Dendritic cell treated with granulocyte-macrophage colony-stimulating factor and Interleukin-4, amounts not matched to agents 40 ng/mL and 50 ng/mL, for 4 days (primary cell): ENCODE data around the gene ARHGAP15.

Experiments
- H3K27ac Mint-ChIP-seq: one replicate; pipeline ENCODE4 v1.8.0; 2022; ENCODE audit warnings: mild to moderate bottlenecking, mixed read lengths
- H3K27me3 Mint-ChIP-seq: one replicate; pipeline ENCODE4 v1.8.0; 2022; ENCODE audit warnings: mild to moderate bottlenecking, mixed read lengths
- H3K36me3 Mint-ChIP-seq: one replicate; pipeline ENCODE4 v1.8.0; 2022; ENCODE audit warnings: low read depth, mixed read lengths
- H3K4me1 Mint-ChIP-seq: one replicate; pipeline ENCODE4 v1.8.0; 2022; ENCODE audit warnings: low read depth, mixed read lengths
- H3K4me3 Mint-ChIP-seq: one replicate; pipeline ENCODE4 v1.8.0; 2022; ENCODE audit warnings: mild to moderate bottlenecking, moderate library complexity, mixed read lengths
- H3K9me3 Mint-ChIP-seq: one replicate; pipeline ENCODE4 v1.8.0; 2022; ENCODE audit warnings: mixed read lengths
- intact Hi-C: fragments of 100-400 bp; cut with micrococcal nuclease; formaldehyde crosslinking; loops from one replicate; pipeline ENCODE4 v1.15.0; 2022

Gene ARHGAP15

GRCh38 chr2:143347271-143347695 is 218.1 kb downstream of the ARHGAP15 start:
- Mint-ChIP-seq H3K9me3 (no peaks in the 10 kb centered on the region), H3K4me3 (no peak overlapping the region), H3K36me3 (no peaks in the 10 kb centered on the region), H3K27ac (no peak overlapping the region), H3K27me3 (no peaks in the 10 kb centered on the region), H3K4me1 (no peaks in the 10 kb centered on the region)
- intact Hi-C loops: no loop called here

- H3K4me1 Mint-ChIP-seq: no peaks in the 10 kb centered on the region
- H3K36me3 Mint-ChIP-seq: no peaks in the 10 kb centered on the region
- intact Hi-C loops: no loop called here
- no peak overlapping the region for H3K27ac Mint-ChIP-seq
- H3K27me3 Mint-ChIP-seq: no peaks in the 10 kb centered on the region
- H3K4me3 Mint-ChIP-seq: no peak overlapping the region
- H3K9me3 Mint-ChIP-seq: no peaks in the 10 kb centered on the region
These were observed 218.7 kb downstream of the ARHGAP15 start for GRCh38 chr2:143347901-143348414.

GRCh38 chr2:143354050-143354750 is 225.0 kb downstream of the ARHGAP15 start:
- H3K4me1 Mint-ChIP-seq: no peaks in the 10 kb centered on the region

DNA sequence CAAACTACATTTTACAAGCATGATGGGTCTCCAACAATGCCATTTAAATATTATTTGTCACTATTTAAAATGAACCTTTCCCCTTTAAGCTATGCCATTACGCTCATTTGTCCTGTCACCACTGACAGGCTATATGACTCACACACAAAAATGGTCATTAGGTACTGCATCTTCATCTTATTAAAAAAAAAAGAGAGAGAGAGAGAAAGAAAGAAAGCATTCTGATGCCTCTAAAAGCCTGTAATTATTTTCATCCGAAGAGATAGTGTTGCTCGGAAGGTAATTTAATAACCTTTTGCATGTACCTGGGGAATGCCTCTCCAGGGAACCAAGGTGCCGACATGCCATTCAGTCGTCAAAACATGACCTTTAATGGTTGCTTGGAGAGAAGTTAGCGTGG is 226.7 kb downstream of the ARHGAP15 start:
- intact Hi-C loops: no loop called here
- Mint-ChIP-seq H3K9me3 (no peaks in the 10 kb centered on the region), H3K27ac (no peak overlapping the region), H3K4me1 (no peaks in the 10 kb centered on the region), H3K27me3 (no peaks in the 10 kb centered on the region), H3K36me3 (no peaks in the 10 kb centered on the region), H3K4me3 (no peak overlapping the region)

More at GRCh38 chr2:143354050-143354750, 225.0 kb downstream of the ARHGAP15 start:
- intact Hi-C loops: no loop called here
- Mint-ChIP-seq H3K4me3 (no peak overlapping the region), H3K27me3 (no peaks in the 10 kb centered on the region), H3K9me3 (no peaks in the 10 kb centered on the region), H3K36me3 (no peaks in the 10 kb centered on the region), H3K27ac (no peak overlapping the region)

- intact Hi-C loops: no loop called here
- Mint-ChIP-seq H3K9me3 (no peaks in the 10 kb centered on the region), H3K4me1 (no peaks in the 10 kb centered on the region), H3K27me3 (no peaks in the 10 kb centered on the region), H3K36me3 (no peaks in the 10 kb centered on the region), H3K4me3 (no peak overlapping the region), H3K27ac (no peak overlapping the region)
These were observed 227.1 kb downstream of the ARHGAP15 start for GRCh38 chr2:143356336-143356735.

- no peak overlapping the region for H3K27ac Mint-ChIP-seq
- no peaks in the 10 kb centered on the region for H3K9me3 Mint-ChIP-seq
- no peak overlapping the region for H3K4me3 Mint-ChIP-seq
- no peaks in the 10 kb centered on the region for H3K4me1 Mint-ChIP-seq
- intact Hi-C loops: no loop called here
- H3K36me3 Mint-ChIP-seq: no peaks in the 10 kb centered on the region
- no peaks in the 10 kb centered on the region for H3K27me3 Mint-ChIP-seq
These were observed 227.7 kb downstream of the ARHGAP15 start for GRCh38 chr2:143356736-143357446.

GRCh38 chr2:143357966-143358365 is 228.7 kb downstream of the ARHGAP15 start:
- Mint-ChIP-seq H3K4me1 (no peaks in the 10 kb centered on the region), H3K27me3 (no peaks in the 10 kb centered on the region), H3K9me3 (no peaks in the 10 kb centered on the region), H3K27ac (no peak overlapping the region), H3K36me3 (no peaks in the 10 kb centered on the region), H3K4me3 (no peak overlapping the region)
- intact Hi-C loops: no loop called here

DNA sequence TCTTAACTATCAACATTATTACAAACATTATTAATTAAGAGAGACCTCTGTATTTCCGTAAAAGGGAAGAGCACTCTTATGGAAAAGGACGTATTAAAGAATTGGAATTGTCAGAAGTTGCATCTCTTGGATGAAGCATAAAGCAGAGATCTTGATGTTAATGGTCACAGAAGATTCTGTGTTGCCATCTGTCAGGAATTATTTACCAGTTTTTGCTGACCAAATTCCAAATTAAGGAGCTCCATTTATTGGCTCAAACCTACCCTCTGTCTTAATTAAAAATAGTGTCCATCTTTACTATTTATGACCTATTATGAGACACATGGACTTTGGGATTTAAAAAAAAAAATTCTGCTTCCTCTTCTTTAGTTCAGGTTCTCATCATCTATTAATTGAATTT is 232.1 kb downstream of the ARHGAP15 start:
- Mint-ChIP-seq H3K9me3 (no peaks in the 10 kb centered on the region), H3K27ac (no peak overlapping the region), H3K4me1 (no peaks in the 10 kb centered on the region), H3K27me3 (no peaks in the 10 kb centered on the region), H3K36me3 (no peaks in the 10 kb centered on the region), H3K4me3 (no peak overlapping the region)
- intact Hi-C loops: no loop called here

- Mint-ChIP-seq H3K27me3 (no peaks in the 10 kb centered on the region), H3K36me3 (no peaks in the 10 kb centered on the region), H3K4me3 (no peak overlapping the region), H3K9me3 (no peaks in the 10 kb centered on the region), H3K27ac (no peak overlapping the region), H3K4me1 (no peaks in the 10 kb centered on the region)
- intact Hi-C loops: no loop called here
These were observed 242.4 kb downstream of the ARHGAP15 start for GRCh38 chr2:143371616-143372015.

DNA sequence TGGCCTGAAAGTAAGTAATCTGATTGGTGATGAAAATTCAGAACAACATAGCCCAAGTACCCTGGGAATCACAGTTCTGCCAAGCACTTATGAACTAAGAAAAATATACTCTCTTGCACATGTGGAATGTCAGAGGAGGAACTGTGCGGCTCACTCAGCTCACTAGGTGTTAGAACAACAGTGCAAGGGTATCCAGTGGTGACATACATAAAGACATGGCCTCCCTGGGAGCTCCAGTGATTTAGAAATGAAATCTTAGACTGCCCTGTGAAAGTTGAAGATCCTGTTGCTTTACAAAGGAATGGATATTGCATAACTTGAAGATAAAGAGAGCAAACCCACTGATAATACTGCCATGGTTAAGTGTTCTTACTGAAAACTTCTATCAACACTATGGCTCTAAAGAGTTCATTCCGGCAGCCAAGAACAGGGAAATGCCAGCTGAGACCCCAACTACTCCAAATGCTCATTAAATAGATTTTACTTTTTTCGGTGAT is 246.2 kb downstream of the ARHGAP15 start:
- Mint-ChIP-seq H3K36me3 (no peaks in the 10 kb centered on the region), H3K9me3 (no peaks in the 10 kb centered on the region), H3K4me1 (no peaks in the 10 kb centered on the region), H3K27me3 (no peaks in the 10 kb centered on the region), H3K4me3 (no peak overlapping the region), H3K27ac (no peak overlapping the region)
- intact Hi-C loops: no loop called here

DNA sequence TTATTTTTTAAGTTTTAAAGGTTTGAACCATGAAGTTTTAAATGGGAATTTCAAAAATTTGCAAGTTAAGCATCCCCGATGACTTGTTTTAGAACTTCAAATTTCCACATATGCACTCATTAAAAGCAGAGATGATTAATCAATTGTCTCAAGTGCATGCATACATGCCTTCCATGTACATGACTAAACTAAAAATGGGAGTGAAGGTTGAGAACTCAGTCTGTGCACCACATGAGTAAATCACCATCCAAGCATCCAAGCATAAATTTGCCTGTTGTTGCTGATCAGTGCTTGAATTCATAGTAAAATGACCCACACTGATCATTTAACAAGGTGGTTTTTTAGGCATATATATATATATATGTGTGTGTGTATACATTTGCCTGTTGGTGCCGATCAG is 249.8 kb downstream of the ARHGAP15 start:
- Mint-ChIP-seq H3K27me3 (no peaks in the 10 kb centered on the region), H3K27ac (no peak overlapping the region), H3K4me1 (no peaks in the 10 kb centered on the region), H3K36me3 (no peaks in the 10 kb centered on the region), H3K9me3 (no peaks in the 10 kb centered on the region), H3K4me3 (no peak overlapping the region)
- intact Hi-C loops: no loop called here

GRCh38 chr2:143379955-143380354 is 250.7 kb downstream of the ARHGAP15 start:
- intact Hi-C loops: no loop called here
- Mint-ChIP-seq H3K36me3 (no peaks in the 10 kb centered on the region), H3K27me3 (no peaks in the 10 kb centered on the region), H3K9me3 (no peaks in the 10 kb centered on the region), H3K27ac (no peak overlapping the region), H3K4me1 (no peaks in the 10 kb centered on the region), H3K4me3 (no peak overlapping the region)

DNA sequence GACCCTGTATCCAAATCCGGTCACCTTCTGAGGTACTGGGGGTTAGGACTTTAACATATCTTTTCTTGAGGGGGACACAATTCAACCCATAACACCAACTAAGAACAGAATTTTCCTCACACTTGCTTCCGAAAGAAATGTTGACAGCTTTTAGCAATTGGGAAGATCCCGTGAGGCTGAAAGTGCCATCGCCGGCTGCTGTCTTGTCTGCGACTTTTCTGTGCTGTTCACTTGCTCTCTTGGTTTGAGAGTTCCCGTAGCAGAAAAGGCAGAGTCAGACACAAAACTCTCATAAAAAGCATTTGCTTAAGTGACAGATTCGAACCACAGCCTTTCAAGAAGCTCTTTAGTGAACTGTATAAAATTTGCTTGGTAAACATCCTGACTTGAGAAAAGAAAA is 253.4 kb downstream of the ARHGAP15 start:
- Mint-ChIP-seq H3K27ac (no peak overlapping the region), H3K4me3 (no peak overlapping the region), H3K36me3 (no peaks in the 10 kb centered on the region), H3K4me1 (no peaks in the 10 kb centered on the region), H3K27me3 (no peaks in the 10 kb centered on the region), H3K9me3 (no peaks in the 10 kb centered on the region)
- intact Hi-C loops: no loop called here

DNA sequence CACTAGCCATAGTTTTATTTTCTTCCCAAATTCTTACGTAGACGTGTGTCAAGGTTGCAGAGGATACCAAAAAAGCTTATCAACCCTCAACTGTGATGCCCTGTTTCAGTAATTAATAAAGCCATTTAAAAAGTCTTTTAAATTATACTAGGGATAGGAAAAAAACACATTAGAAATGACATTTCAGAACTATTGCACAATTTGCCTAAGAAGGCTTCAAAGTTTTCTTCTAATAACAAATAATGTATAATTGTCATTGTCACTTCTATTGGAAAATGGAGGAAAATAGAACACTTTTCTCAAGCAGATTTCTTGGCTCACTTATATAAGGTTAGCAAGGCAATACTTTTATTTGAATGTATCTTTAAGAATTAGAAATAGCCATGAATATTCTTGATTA is 253.8 kb downstream of the ARHGAP15 start:
- no peaks in the 10 kb centered on the region for H3K27me3 Mint-ChIP-seq
- no peak overlapping the region for H3K27ac Mint-ChIP-seq
- H3K4me1 Mint-ChIP-seq: no peaks in the 10 kb centered on the region
- H3K4me3 Mint-ChIP-seq: no peak overlapping the region
- H3K9me3 Mint-ChIP-seq: no peaks in the 10 kb centered on the region
- intact Hi-C loops: no loop called here
- no peaks in the 10 kb centered on the region for H3K36me3 Mint-ChIP-seq
